GM21786 (cell line): ENCODE results near the gene NPVF.

Experiments
- ATAC-seq: cut with Tn5 transposase; IDR thresholded peaks from one replicate; pipeline ENCODE4 v1.9.1; 2021; ENCODE audit not compliant: unreplicated experiment

NPVF gene

GRCh38 chr7:25235471-25235870 lies 7.2 kb upstream of the NPVF start:
- no peak for ATAC-seq

DNA sequence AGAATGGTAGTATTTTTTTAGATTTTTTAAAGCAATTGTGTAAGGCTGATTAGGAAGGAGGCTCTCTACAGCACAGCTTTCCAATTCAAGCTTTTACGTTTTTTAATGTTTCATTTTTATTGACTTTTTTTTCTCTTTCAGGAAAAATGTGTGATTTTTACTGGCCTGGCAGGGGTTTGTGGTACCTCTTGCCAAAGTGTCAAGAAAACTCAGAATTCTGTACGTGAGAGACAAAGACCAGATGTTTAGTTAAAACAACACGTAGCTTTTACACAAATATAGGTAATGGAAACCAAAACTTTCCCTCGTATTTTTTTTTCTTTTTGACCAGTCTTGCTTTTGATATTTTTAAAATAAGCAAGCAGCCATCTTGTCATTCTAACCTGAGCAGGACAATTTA lies 6.0 kb upstream of the NPVF start:
- ATAC-seq = no peak

GRCh38 chr7:25223206-25223605 lies 5.1 kb downstream of the NPVF start:
- no peak for ATAC-seq

- no peak for ATAC-seq
These were observed 5.6 kb downstream of the NPVF start for GRCh38 chr7:25222666-25223065.

DNA sequence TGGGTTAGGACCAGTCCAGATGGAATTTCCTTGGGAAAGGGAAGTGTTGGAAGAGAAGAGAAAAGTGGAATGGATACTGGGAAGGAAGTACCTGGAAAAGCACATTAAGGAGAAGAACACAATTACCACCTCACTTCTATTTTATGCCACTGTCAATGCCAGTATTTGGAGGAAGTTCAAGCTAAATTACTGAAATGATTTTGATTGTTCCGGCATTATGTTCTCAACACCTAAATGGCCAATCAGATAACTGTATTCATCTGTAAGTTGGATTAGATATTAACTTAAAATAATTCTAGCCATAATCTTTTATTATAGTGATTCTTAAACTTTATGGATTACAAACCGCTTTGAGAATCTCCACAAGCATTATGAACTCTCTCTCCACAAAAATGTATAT lies 7.3 kb downstream of the NPVF start:
- no peak for ATAC-seq

- no peak for ATAC-seq
These were observed 10.1 kb downstream of the NPVF start for GRCh38 chr7:25218191-25218590.

DNA sequence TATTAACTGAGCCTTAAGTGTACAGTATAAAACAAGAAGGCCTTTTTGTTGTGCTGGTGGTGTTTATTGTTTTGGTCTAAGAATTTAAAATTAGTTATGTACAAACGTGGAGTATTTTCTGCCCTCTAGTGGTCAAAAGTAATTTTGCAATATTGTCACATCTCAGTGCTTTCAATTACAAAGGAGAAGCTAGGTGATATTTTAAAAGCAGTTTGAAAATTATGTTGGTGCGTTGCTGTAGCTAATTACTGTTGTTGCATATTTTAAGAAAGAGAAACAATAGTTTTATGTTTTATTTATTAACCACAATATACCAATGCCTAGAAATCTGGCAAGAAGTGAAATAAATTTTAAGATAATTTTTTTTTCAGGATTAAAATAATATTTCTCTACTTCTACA lies 11.4 kb downstream of the NPVF start:
- ATAC-seq = no peak

- ATAC-seq = no peak
These were observed 12.5 kb downstream of the NPVF start for GRCh38 chr7:25215694-25216335.

DNA sequence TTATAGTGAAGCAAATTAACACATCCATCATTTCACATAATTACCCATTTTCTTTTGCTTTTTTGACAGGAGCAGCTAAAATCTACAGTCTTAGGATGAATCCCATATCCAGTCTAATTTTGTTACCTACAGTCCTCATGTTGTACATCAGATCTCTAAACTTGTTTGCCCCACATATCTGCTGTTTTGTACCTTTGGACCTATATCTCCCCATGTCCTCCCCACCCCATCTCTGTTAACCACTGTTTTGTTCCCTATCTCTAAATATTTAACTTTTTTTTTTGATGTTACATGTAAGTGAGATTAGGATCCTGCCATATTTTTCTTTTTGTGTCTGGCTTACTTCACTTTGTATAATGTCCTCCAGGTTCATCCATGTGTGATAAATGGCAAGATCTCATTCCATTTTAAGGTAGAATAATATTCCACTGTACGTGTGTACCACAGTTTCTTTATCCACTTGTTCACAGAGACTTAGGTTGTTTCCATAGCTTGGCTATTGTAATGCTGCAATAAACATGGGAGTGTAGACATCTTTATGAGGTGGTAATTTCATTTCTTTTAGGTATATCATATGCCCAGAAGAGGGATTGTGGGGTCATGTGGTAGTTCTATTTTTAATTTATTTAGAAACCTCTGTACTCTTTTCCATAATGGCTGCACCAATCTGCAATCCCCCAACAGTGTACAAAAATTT lies 19.6 kb downstream of the NPVF start:
- no peak for ATAC-seq

- ATAC-seq = no peak
These were observed 20.4 kb downstream of the NPVF start for GRCh38 chr7:25207887-25208286.

GRCh38 chr7:25206765-25207164 lies 21.5 kb downstream of the NPVF start:
- no peak for ATAC-seq

DNA sequence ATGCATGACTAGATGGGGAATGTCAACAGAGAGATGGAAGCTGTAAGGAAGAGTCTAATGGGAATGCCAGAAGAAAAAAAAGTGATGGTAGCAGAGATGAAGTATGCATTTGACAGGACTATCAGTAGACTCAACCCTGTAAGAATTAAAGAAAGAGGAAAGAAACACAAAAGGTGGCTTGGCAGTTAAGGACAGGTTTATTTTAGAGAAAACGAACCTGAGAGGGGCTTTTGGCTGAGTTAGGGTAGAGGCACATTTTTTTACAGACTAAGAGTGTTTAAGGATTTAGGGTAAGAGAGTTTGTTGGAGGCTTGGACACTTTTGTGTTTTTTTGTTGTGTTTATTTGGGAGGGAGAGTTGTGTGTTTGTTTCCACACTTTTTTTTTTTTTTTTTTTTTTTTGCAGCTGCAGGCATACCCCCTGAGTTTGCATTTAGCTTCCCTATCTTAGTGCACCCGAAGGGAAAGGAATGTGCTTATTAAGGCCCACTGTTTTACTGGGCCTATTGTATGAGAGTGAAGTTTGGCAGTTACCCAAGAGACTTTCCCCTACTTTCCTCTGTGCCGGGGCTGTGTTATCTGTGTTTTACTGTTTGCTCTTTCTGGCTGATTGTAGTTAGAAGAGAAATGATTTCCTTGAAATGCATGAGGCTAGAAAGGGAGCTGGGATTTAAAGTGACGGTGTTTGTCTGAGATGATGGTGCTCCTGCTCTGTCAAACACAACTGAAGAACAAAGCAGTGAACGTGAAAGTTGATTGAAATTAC lies 32.0 kb downstream of the NPVF start:
- ATAC-seq = no peak

DNA sequence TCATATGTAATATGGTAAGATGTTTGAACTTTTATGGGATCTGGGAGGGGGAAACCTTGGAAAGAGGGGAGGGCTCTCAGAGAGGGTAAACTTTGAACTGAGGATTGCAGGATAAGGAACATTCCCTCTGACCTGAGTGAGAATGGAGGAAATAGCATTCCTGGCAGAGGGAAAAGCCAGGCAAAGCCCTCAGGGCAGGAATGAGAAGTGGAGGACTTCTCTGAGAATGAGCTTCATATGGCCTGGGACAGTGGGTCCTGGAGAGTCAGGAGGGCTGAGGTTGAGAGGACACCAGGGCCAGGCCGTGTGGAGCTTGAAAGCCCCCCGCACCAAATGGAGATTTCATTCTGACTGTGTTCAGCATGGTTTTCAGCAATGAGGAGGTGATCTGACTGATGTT lies 34.2 kb downstream of the NPVF start:
- ATAC-seq = no peak

GRCh38 chr7:25192043-25192442 lies 36.2 kb downstream of the NPVF start:
- ATAC-seq = no peak

- ATAC-seq = no peak
These were observed 39.1 kb downstream of the NPVF start for GRCh38 chr7:25189197-25189596.

DNA sequence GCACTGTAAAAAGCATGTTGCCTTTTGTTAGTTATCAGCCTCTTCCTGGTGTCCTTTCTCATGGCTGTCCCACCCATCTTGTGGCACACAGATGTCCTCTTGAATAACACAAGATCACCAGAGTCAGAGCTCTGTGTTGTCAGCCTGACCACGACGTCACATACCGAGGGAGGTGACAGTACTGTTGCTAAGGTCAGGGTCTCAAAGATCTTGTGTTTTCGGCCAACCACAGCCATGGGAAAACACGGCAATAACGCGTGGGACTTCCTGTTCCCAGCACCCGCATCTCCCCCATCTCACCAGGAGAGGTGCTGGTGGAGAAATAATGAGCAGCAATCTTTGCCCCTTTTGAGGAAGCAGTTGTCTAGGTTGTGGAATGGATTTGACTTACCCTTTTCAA lies 40.4 kb downstream of the NPVF start:
- no peak for ATAC-seq

DNA sequence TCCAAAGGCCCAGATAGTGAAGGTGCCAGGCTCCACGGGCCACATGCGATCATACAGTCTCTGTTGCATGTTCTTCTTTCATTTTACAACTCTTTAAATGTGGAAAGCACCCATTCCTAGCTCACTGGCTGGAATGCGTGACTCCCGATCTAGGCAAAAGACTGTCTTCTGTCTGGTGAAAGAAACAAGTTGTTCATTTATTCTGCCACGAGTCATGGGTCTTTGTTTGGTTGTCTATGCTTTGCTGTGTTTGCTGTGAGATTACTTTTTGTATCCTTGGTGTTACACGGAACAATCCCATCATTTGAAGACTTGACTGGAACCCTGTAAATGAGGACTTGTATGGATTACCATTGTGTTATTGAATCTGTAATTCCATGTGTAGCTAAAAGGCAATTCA lies 41.9 kb downstream of the NPVF start:
- ATAC-seq = no peak

DNA sequence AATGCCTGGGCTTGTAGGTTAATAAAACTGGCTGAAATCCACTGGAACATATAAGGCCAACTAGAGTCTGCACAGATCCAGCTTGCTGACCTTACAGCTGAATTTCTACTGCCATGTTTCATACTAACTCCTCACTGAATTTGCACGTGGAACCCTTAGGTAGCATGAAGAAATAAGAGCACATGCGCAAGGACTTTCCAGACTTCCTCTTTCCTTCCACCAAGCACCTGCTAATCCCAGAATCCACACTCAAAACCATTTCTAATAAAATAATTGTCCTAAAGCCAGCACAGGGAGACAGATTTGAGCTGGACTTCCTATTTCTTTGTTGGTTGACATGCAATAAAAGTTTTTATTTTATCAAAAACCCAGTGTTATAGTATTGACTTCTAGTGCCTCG lies 46.8 kb downstream of the NPVF start:
- no peak for ATAC-seq

DNA sequence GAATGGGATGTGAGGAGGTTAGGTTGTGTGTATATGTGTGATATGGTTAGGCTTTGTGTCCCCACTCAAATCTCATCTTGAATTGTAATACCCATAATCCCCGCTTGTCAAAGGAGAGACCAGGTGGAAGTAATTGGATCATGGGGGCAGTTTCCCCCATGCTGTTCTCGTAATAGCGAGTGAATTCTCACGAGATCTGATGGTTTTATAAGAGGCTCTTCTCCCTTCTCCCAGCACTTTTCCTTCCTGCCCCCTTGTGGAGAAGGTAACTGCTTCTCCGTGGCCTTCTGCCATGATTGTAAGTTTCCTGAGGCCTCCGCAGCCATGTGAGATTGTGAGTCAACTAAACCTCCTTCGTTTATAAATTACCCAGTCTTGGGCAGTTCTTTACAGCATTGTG lies 47.3 kb downstream of the NPVF start:
- ATAC-seq = no peak

- peak; percentile 32 for ATAC-seq
These were observed 47.7 kb downstream of the NPVF start for GRCh38 chr7:25180592-25180923.

GRCh38 chr7:25179771-25180591 lies 48.3 kb downstream of the NPVF start:
- peak; percentile 93 for ATAC-seq

DNA sequence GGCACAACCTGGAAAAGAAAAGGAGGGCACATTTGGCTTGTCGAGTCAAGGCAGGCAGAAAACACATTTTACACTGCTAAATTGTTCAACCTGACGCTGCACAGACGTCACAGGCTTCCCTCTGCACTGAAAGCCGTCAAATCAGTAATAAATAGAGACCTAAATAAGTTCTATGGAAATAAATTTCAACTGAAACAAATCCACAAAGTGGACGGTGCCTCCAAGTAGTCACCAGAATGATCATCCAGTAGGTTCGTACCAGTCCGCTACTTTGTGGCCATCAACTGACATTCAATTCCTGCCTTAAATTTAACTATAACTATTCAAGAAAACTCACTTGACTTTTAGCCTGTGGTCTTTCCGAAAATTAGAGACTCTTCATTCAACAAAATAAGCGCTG lies 49.0 kb downstream of the NPVF start:
- no peak for ATAC-seq
